HG02763 (cell line): ENCODE data around the gene ADAMTS10.
"Not testable (repeated sequence)": the region's sequence is repeated elsewhere in the genome, so short reads cannot be mapped to it uniquely, and the experiment has no call there.

ENCODE experiments used
- ATAC-seq: cut with Tn5 transposase; IDR thresholded peaks from one replicate; pipeline ENCODE4 v1.9.1; 2021; ENCODE audit warnings: mild to moderate bottlenecking, moderate library complexity; ENCODE audit not compliant: unreplicated experiment

Gene ADAMTS10

GRCh38 chr19:8566855-8567254 lies 43.7 kb downstream of the ADAMTS10 start:
- no peak for ATAC-seq

DNA sequence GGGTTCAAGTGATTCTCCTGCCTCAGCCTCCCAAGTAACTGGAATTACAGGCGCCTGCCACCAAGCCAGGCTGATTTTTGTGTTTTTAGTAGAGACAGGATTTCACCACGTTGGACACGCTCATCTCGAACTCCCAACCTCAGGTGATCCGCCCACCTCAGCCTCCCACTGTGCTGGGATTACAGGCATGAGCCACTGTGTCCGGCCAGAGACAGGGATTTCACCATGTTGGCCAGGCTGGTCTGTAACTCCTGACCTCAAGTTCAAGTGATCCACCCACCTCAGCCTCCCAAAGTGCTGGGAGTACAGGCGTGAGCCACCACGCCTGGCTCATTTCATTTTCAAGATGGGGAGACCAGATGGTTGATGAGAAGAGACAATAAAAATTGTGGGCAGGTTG lies 45.6 kb downstream of the ADAMTS10 start:
- ATAC-seq, result not testable (repeated sequence)

DNA sequence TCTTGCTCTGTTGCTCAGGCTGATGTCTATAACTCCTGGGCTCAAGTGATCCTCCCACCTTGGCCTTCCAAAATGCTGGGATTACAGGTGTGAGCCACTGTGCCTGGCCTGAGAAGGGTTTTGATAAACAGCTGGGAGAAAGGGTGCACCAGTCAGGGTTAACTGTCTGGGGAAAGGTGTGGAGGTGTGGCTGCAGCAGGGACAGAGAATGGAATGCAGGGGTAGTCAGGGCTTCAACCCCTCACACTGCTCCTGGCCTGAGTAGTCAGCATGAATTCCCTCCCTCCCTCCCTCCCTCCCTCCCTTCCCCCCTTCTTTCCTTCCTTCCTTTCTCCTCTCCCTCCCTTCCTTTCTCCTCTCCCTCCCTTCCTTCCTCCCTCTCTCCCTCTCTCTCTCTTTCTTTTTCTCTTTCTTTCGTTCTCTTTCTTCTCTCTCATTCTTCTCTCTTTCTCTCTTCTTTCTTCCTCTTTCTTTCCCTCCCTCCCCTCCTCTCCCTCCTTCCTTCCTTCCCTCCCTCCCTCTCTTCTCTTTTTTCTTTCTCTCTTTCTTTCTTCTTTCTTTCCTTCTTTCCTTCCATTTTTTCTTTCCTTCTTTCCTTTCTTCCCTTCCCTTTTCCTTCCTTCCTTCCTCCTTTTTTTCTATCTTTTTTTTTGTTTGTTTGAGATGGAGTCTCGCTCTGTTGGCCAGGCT lies 49.3 kb downstream of the ADAMTS10 start:
- no peak for ATAC-seq

DNA sequence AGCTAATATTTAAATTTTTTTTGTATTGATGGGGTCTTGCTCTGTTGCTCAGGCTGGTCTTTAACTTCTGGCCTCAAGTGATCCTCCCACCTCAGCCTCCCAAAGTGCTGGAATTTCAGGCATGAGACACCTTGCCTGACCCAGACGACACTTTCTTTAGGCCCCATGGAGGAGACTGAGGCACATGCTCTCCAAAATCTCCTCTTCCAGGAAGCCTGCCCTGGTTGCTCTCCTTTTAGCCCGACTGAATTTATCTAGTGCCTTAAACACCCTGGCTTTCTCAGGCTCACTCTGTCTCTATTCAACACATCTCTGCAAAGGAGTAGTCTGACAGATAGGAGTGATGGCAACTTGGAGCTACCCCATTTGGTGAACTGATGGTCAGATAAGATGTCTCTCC lies 52.2 kb downstream of the ADAMTS10 start:
- ATAC-seq, result no peak

- no peak for ATAC-seq
Measured at GRCh38 chr19:8557642-8558238, 52.8 kb downstream of the ADAMTS10 start.

DNA sequence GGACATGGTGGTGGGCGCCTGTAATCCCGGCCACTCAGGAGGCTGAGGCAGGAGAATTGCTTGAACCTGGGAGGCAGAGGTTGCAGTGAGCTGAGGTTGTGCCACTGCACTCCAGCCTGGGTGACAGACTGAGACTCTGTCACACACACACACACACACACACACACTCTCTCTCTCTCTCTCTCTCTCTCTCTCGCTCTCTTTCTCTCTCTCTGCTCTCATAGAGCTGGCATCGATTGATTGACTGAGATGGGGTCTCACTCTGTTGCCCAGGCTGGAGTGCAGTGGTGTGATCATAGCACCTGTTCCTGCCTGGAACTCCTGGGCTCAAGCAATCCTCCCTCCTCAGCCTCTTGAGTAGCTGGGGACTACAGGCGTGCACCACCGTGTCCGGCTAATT lies 56.8 kb downstream of the ADAMTS10 start:
- not testable (repeated sequence) for ATAC-seq

DNA sequence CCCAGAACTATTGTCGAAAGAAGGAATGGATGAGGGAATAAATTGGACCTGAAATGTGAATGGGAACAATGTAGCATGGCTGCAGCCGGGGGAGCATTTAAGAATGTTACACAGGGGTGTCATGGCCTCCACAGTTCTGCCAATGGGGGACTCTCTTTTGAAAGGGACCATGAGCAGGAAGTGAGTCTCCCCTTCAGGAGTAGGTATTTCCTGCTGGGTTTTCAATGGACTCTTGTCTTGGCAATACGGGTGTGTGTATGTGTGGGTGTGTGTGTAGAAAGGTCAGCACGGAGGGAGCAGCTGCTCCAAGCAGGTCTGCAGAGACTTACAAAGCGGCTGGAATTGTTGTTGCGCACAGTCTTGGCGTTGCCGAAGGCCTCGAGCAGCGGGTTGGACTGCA lies 57.7 kb downstream of the ADAMTS10 start:
- no peak for ATAC-seq

- ATAC-seq, result no peak
Measured at GRCh38 chr19:8550070-8550469, 60.4 kb downstream of the ADAMTS10 start.

DNA sequence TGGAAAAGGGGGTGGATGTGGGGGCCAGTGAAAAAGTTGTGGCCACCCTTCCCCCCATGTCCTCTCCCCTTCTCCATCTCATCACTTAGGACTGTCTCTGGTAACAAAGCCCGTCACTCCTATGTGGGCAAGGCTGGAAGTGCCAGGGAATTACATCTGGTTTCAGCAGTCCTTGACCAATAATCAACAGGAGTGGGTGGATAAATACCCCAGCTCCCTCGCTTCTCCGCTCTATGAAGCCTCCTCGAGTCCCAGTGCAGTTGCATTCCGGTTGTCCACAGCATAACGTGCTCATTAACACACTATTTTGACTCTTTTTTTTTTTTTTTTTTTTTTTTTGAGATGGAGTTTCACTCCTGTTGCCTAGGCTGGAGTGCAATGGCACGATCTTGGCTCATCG lies 64.8 kb downstream of the ADAMTS10 start:
- no peak for ATAC-seq

DNA sequence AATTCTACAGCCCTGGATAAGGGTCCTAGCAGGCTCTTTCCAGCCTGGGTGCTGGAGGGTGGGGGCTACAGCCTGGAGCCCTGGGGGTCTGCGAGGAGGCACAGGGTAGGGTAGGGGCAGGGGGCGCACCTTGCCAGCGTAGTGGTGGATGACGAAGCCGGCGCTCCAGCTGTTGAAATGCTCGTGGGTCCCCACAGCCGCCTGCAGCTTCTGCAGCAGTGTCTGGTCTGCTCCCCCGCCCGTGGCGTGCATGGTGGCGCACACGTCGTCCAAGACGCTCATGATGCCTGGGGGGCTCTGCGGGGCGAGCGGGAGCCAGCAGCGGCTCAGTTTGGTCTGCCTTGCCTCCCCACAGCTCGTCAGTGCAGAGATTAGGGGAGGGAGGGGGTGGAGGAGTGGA lies 66.3 kb downstream of the ADAMTS10 start:
- no peak for ATAC-seq

- ATAC-seq, result no peak
Measured at GRCh38 chr19:8539621-8540149, 70.8 kb downstream of the ADAMTS10 start.

GRCh38 chr19:8537099-8537498 lies 73.4 kb downstream of the ADAMTS10 start:
- ATAC-seq, result no peak

- ATAC-seq, result no peak
Measured at GRCh38 chr19:8536282-8536681, 74.2 kb downstream of the ADAMTS10 start.

DNA sequence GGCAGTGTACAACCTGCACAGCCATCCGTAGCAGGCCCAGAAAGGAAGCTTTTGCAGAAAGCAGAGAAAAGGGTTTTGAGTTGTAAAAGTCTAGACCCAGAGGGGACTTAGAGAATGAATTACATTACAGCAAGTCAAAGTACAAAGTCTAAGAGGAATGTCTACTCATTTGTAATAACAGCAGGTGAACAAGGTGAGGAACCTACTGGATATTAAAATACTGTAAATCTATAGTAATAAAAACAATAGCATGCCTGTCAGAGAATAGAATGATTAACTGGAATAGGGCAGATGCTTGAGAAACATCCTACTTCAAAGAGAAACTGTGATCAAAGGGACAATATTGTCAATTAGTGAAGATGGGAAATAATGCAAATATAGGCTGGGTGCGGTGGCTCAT lies 78.3 kb downstream of the ADAMTS10 start:
- ATAC-seq, result no peak

- no peak for ATAC-seq
Measured at GRCh38 chr19:8531470-8531869, 79.0 kb downstream of the ADAMTS10 start.
